NCI-H460 (cell line): ENCODE results near the gene RPP14. TPM values are rescaled to one million over a fixed set of nuclear protein-coding genes. Genes with fewer than 3 reads are reported as not detected.
"Not testable (repeated sequence)": the region's sequence is repeated elsewhere in the genome, so short reads cannot be mapped to it uniquely, and the experiment has no call there.

Source experiments
- DNase-seq: peaks from one replicate; pipeline ENCODE4 v3.0.0-alpha.2; 2016; ENCODE audit warnings: low read depth; ENCODE audit errors: extremely low read depth
- total RNA-seq: library from RNA; depleted of rRNA; stranded (reverse); fragments of >200 nt; shearing (Covaris generic); gene quantifications from 2 replicates; pipeline ENCODE4 v1.2.3, GENCODE V29; 2014

Gene RPP14
- total RNA-seq, 1 experiment from 2014 or later = 17.8 TPM

- not testable (repeated sequence) for DNase-seq
Measured at GRCh38 chr3:58290446-58290845, 15.6 kb upstream of the RPP14 start.

GRCh38 chr3:58291671-58292338 is 14.2 kb upstream of the RPP14 start:
- DNase-seq = no peak

- no peak for DNase-seq
Measured at GRCh38 chr3:58292866-58293265, 13.2 kb upstream of the RPP14 start.

- DNase-seq = no peak
Measured at GRCh38 chr3:58293516-58293915, 12.5 kb upstream of the RPP14 start.

GRCh38 chr3:58296269-58296668 is 9.8 kb upstream of the RPP14 start:
- DNase-seq = no peak

- DNase-seq = no peak
Measured at GRCh38 chr3:58296843-58297242, 9.2 kb upstream of the RPP14 start.

GRCh38 chr3:58298190-58298589 is 7.9 kb upstream of the RPP14 start:
- no peak for DNase-seq

- DNase-seq = no peak
Measured at GRCh38 chr3:58299075-58299474, 7.0 kb upstream of the RPP14 start.

- no peak for DNase-seq
Measured at GRCh38 chr3:58299839-58300516, 6.1 kb upstream of the RPP14 start.

GRCh38 chr3:58307639-58308215 is 1.7 kb downstream of the RPP14 start:
- peak; percentile 11 for DNase-seq

- DNase-seq = no peak
Measured at GRCh38 chr3:58308728-58309127, 2.7 kb downstream of the RPP14 start.

- no peak for DNase-seq
Measured at GRCh38 chr3:58317811-58318210, 11.8 kb downstream of the RPP14 start.

- DNase-seq = no peak
Measured at GRCh38 chr3:58321791-58322190, 15.7 kb downstream of the RPP14 start.

- DNase-seq = no peak
Measured at GRCh38 chr3:58322793-58323192, 16.7 kb downstream of the RPP14 start.

GRCh38 chr3:58323529-58324390 is 17.7 kb downstream of the RPP14 start:
- DNase-seq = no peak

GRCh38 chr3:58324391-58325390 is 18.6 kb downstream of the RPP14 start:
- no peak for DNase-seq

GRCh38 chr3:58325525-58325992 is 19.5 kb downstream of the RPP14 start:
- DNase-seq = no peak

GRCh38 chr3:58326267-58326900 is 20.3 kb downstream of the RPP14 start:
- no peak for DNase-seq
